Right cardiac atrium (tissue), 5 donors: ENCODE data around the gene PCLO. TPM values are rescaled to one million over a fixed set of nuclear protein-coding genes. Genes with fewer than 3 reads are reported as not detected.
"Not testable (repeated sequence)": the region's sequence is repeated elsewhere in the genome, so short reads cannot be mapped to it uniquely, and the experiment has no call there.

Experiments
- ATAC-seq, 2 donors: fragments of 200-7000 bp; cut with Tn5 transposase; one replicate each; pipeline versions ENCODE4 v1.8.0 to v1.9.1; 2020; ENCODE audit warnings: moderate library complexity in 2 of 2, mild to moderate bottlenecking in 1 of 2
- DNase-seq, 3 donors: peaks; one replicate each; pipeline ENCODE4 v3.0.0-alpha.2; 2020
- H3K27ac ChIP-seq: one replicate; pipeline ENCODE4 v1.5.1; 2013; ENCODE audit warnings: mild to moderate bottlenecking, low read length, control low read depth, moderate library complexity
- H3K27me3 ChIP-seq: one replicate; pipeline ENCODE4 v1.6.1; 2013; ENCODE audit not compliant: control insufficient read depth, insufficient read depth
- H3K4me1 ChIP-seq: one replicate; pipeline ENCODE4 v1.6.1; 2013; ENCODE audit warnings: low read length; ENCODE audit not compliant: control insufficient read depth, insufficient read depth
- H3K4me3 ChIP-seq: one replicate; pipeline ENCODE4 v1.5.1; 2013; ENCODE audit warnings: low read length, control low read depth
- H3K9me3 ChIP-seq: one replicate; pipeline ENCODE4 v1.6.1; 2013; ENCODE audit warnings: low read length; ENCODE audit not compliant: control insufficient read depth
- WGBS: extraction: QIAGEN DNeasy Blood & Tissue Kit; methylation state at CpG from one replicate; pipeline ENCODE4 v1.1.7; 2013; 5-methylcytosine and 5-hydroxymethylcytosine counted together
- intact Hi-C, 4 donors: fragments of 100-400 bp; cut with DNase I; formaldehyde crosslinking; loops; one replicate each; pipeline versions ENCODE4 v1.11.0 to v1.14.0; 2022 to 2023
- polyA plus RNA-seq: library from polyadenylated mRNA; stranded (reverse); fragments of 200-250 nt; gene quantifications from one replicate; pipeline ENCODE4 v1.2.3, GENCODE V29; 2013
- total RNA-seq, 4 donors: library from RNA; stranded (reverse); fragmentation: NEBNext Ultra II Directional; extraction: Animal tissue kit (Norgen Biotek cat#: 25700); gene quantifications; one replicate each; pipeline ENCODE4 v1.2.1, GENCODE V29; 2021
- donor health status: healthy with polysubstance abuse.
- donor health status: DM: no; HTN: yes; CAD: no.
- donor health status: DM: no; HTN: no; CAD: no.
- donor health status: DM: no; HTN: yes; CAD: no; lungs with severe emphysema.
- donor health status: DM: yes; HTN: yes; CAD: no.

Gene PCLO
- total and polyA plus RNA-seq, 5 donors: 1.9 to 3.8 (median 3.2) TPM

DNA sequence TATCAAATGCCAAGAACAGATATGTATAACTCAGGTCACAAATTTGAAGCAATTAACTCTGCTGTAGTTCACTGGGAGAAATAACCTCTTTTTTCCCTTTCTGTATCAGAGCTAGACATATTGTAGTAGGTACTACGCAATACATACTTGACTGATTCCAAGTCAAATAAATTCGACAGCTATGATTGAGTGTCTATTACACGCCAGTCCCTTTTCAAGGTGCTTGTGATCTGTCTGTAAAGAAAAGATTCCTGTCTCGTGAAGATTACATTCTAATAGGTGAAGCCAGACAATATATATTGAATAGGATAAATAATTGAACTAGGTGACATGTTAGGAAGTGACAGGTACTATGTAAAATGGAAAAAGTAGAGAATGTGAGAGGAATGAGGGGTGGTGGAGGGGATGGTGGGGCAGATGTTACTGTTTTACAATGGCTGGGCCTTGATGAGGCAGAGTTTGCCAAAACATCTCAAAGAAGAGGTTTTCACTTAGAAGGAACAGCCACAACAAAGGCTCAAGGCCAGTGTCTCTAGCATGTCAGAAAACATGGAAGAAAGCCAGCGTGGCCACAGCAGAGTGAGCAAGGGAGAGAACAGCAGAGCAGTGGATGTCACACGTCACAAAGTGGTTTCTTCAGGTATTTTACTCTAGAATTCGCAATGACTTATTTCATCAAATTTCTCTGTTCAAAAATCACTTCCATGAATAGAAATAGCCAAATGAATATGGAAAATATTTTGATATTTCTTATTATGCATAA lies 436.5 kb downstream of the PCLO start:
- WGBS: 84% methylated on average over 7 of the region's 7 CpGs
- H3K27me3 ChIP-seq: no peaks in the 10 kb centered on the region
- intact Hi-C loops: no loop called here

DNA sequence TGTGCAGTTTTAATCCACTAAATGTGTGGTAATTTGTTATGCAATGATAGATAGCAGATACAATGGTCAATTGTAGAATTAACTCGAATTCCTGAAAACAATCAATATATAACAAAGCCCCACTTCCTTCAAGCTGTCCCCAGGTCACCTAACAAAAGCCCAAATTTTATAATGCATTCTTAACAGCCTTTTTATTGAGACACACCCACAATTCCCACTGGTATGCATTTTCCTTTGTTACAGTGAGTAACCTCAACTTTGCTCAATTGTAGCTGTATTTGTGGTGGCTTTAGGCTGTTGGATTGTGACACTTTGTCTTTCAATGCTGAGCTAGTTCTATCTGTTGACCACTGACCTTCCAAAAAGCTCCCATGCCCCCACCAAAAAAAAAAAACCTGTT lies 439.3 kb downstream of the PCLO start:
- 64% methylated on average over 1 of the region's 1 CpG for whole genome bisulfite sequencing
- DNase-seq (no peak), ATAC-seq (no peak)

More for the DNA sequence above, 436.5 kb downstream of the PCLO start:
- no peaks in the 10 kb centered on the region for H3K9me3 ChIP-seq
- H3K27ac ChIP-seq: no peak overlapping the region
- ATAC-seq (no peak), DNase-seq (no peak)
- no peaks in the 10 kb centered on the region for H3K4me1 ChIP-seq
- H3K4me3 ChIP-seq: no peak overlapping the region

DNA sequence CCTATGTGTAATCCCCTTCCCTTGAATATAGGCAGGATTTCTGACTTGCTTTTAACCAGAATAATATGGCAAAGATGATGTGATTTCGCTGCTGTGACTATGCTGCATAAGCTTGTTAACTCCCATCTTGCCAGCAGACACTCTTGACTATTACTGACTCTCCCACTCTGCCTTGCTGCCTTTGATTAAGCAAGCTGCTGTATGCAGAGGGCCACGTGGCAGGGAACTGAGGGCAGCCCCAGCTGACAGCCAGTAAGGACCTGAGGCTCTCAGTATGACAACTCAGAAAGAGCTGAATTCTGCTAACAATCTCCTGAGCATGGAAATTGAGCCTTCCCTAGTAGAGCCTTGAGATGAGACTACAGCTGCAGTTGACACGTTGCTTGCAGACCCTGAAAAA lies 439.7 kb downstream of the PCLO start:
- Histone ChIP-seq H3K27ac (no peak overlapping the region), H3K9me3 (no peaks in the 10 kb centered on the region), H3K27me3 (no peaks in the 10 kb centered on the region), H3K4me3 (no peak overlapping the region), H3K4me1 (no peaks in the 10 kb centered on the region)
- WGBS: 54% methylated on average over 3 of the region's 3 CpGs
- ATAC-seq (no peak), DNase-seq (no peak)
- intact Hi-C loops: no loop called here

More for the DNA sequence above, 439.3 kb downstream of the PCLO start:
- no peaks in the 10 kb centered on the region for H3K27me3 ChIP-seq
- H3K9me3 ChIP-seq: no peaks in the 10 kb centered on the region
- H3K27ac ChIP-seq: no peak overlapping the region
- H3K4me1 ChIP-seq: no peaks in the 10 kb centered on the region
- H3K4me3 ChIP-seq: no peak overlapping the region
- intact Hi-C loops: no loop called here

DNA sequence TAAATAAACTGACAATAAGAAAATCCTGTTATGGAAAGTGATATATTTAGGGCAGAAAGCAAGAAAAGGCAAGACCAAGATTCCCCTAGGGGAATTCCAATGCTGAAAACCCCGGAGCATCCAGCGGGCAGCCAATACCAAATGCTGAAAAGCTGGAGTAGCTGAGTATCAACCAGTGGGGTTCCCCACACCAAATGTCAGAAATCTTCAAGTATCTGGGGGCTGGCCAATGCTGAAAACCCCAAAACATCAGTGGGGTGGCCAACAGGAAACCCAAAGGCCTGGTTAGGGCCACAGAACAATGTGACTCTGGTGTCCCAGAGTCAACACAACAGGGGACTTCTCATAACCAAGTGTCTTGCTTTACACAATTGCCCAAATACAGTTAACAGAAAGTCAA lies 447.3 kb downstream of the PCLO start:
- WGBS: 77% methylated on average over 2 of the region's 2 CpGs
- intact Hi-C loops: no loop called here
- H3K27me3 ChIP-seq: no peaks in the 10 kb centered on the region
- ATAC-seq: no peak
- DNase-seq: no peak
- H3K27ac ChIP-seq: no peak overlapping the region
- no peak overlapping the region for H3K4me3 ChIP-seq
- H3K9me3 ChIP-seq: no peaks in the 10 kb centered on the region
- no peaks in the 10 kb centered on the region for H3K4me1 ChIP-seq

DNA sequence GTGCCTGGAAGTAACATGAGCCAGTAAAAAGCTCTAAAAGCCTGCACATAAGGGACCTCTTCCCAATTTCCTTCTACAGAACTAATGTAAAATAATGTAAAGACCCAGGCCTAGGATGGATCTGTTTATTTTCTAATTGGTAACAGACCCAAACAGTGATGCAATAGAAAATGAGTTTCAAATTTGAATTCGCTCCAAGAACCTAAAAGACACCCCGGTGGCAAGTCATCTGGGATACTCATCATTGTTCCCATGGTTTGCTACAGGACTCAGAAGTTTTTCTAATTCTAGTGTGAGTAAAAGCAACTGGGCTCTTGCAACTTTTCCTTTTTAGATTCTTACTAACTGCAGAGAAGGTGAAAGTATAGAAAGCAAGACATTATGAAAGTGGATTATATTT lies 447.8 kb downstream of the PCLO start:
- Histone ChIP-seq H3K27ac (no peak overlapping the region), H3K4me1 (no peaks in the 10 kb centered on the region), H3K27me3 (no peaks in the 10 kb centered on the region), H3K4me3 (no peak overlapping the region), H3K9me3 (no peaks in the 10 kb centered on the region)
- 74% methylated on average over 2 of the region's 2 CpGs for WGBS
- ATAC-seq: no peak
- no peak for DNase-seq
- intact Hi-C loops: no loop called here

DNA sequence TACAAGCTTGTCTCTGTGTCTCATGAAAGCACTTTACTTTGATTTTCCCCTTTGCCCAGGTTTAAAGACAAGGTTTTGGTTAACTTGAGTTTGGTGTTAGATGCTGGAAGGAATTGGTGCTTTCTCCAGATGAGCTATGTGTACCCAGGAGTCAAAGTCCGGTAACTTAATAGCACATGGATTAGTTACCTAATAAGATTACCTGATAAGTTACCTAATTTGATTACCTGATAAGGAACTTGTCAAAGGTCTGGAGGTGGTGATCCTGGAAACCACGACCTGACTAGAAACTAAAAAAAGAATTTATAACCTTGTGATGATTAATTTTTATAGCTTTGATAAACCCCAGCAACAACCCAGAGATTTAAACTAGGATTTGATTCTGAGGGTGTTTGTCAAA lies 449.2 kb downstream of the PCLO start:
- H3K4me3 ChIP-seq: no peak overlapping the region
- intact Hi-C loops: no loop called here

DNA sequence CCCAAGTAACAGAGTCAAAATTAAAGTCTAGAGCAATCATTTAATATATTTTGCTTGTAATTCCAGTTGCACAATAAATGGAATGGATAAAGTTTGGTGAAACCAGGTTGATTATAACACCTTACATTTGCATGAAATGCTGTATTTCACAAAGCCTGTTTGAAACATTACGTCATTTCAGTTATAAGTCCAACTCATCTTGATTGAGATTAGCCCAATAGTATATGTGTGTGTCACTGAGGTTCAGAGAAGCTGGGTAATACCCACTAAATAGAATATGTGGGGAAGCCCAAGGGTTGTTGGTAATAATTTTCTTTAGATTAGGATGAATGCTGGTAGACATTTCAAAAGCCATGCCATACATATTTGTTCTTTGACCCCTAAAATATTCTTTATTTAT lies 456.3 kb downstream of the PCLO start:
- DNase-seq, H3K27me3 ChIP-seq, H3K27ac ChIP-seq, intact Hi-C loops, H3K9me3 ChIP-seq, H3K4me1 ChIP-seq, H3K4me3 ChIP-seq, ATAC-seq: not testable (repeated sequence)
- WGBS: 88% methylated on average over 1 of the region's 1 CpG

More for the DNA sequence above, 449.2 kb downstream of the PCLO start:
- ATAC-seq: no peak
- Histone ChIP-seq H3K4me1 (no peaks in the 10 kb centered on the region), H3K27me3 (no peaks in the 10 kb centered on the region), H3K27ac (no peak overlapping the region), H3K9me3 (no peaks in the 10 kb centered on the region)
- DNase-seq: no peak
- 65% methylated on average over 2 of the region's 2 CpGs for WGBS

DNA sequence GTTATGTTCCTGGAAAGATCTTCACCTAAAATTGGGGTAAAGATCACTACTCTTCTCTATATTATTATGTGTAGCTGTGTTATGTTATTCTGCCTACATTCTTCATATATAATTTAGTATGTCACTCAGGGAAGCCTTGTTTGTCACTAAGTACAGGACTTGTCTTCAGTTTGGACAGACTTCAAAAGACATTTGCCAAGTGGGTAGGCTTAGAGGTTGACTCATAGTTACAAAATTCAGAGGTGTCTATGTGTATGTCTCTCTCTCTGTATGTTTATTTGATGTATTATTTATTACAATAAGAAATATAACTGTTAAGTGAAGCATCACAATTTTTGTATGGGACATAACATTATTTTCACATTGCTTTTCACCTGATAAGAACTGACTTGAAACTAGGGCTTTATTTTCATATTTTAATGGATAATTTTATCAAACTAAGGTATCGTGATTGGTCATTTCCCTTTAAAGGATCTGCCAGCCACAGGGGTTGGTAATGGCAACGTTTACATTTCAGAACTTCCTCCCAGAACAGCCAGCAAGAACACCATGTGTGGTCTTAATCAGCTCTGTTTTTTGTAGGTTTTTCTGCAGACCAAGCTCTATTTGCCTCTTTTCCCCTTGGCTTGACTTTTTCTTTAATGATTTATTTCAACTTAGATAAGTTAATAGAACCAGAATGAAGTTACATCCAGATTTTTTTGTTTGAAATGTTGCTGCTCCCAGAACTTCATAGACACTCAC lies 457.0 kb downstream of the PCLO start:
- H3K4me3 ChIP-seq: no peak overlapping the region
- ATAC-seq (no peak), DNase-seq (no peak)
- 40% methylated on average over 2 of the region's 2 CpGs for WGBS
- no peaks in the 10 kb centered on the region for H3K9me3 ChIP-seq
- no peaks in the 10 kb centered on the region for H3K27me3 ChIP-seq
- intact Hi-C loops: no loop called here
- H3K27ac ChIP-seq: no peak overlapping the region
- no peaks in the 10 kb centered on the region for H3K4me1 ChIP-seq

DNA sequence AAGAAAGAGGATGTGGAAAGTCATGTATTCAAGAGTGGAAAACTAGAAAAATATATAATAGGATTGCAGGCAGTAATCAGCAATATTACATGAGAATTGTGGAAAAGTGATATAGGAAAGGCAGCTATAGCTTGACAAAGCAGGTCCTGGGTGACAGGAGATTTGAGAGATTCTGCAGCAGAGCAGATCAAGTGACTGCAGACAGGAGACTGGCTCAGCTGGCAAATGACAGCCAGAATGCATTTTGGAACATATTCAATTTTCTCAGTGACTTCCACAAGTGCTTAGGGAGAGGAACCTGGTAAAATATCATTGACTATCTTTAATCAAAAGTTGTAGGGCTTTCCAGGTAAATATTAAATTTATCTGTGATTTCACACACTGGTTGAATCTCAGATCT lies 458.6 kb downstream of the PCLO start:
- H3K27me3 ChIP-seq: no peaks in the 10 kb centered on the region
- no peak overlapping the region for H3K4me3 ChIP-seq
- no peaks in the 10 kb centered on the region for H3K9me3 ChIP-seq
- no peak for ATAC-seq
- no peak for DNase-seq
- H3K4me1 ChIP-seq: no peaks in the 10 kb centered on the region
- intact Hi-C loops: no loop called here
- no peak overlapping the region for H3K27ac ChIP-seq
